Keratinocyte (primary cell): ENCODE measurements around the gene RBMS3. TPM values are rescaled to one million over a fixed set of nuclear protein-coding genes. Genes with fewer than 3 reads are reported as not detected.

Experiments used
- DNase-seq: peaks from one replicate; pipeline ENCODE4 v3.0.0-alpha.2; 2011; ENCODE audit warnings: low read depth, missing footprints, low spot score
- FAIRE-seq: peaks from 2 replicates; lab custom pipeline; 2011; peaks lifted over from hg19 to GRCh38; lab: Jason Lieb, UNC
- H2AFZ ChIP-seq: 2 replicates; pipeline ENCODE4 v1.6.0; 2012; ENCODE audit warnings: low read length, control low read depth, inconsistent platforms; ENCODE audit not compliant: control insufficient read depth
- H3K27ac ChIP-seq: 2 replicates; pipeline ENCODE4 v1.5.1; 2011; ENCODE audit warnings: low read length; ENCODE audit not compliant: control insufficient read depth, insufficient read depth
- H3K27me3 ChIP-seq: 3 replicates; pipeline ENCODE4 v1.6.0; 2011; ENCODE audit warnings: low read length; ENCODE audit not compliant: control insufficient read depth, insufficient read depth; ENCODE audit errors: extremely low read depth
- H3K36me3 ChIP-seq, 2 experiments: 2 replicates in 1 of 2; 3 replicates in 1 of 2; pipeline ENCODE4 v1.5.1; 2011; ENCODE audit warnings: low read length in 2 of 2, mild to moderate bottlenecking in 1 of 2; ENCODE audit not compliant: control insufficient read depth in 2 of 2, insufficient read depth in 2 of 2; ENCODE audit errors: extremely low read depth in 1 of 2
- H3K4me1 ChIP-seq: 3 replicates; pipeline ENCODE4 v1.5.1; 2011; ENCODE audit warnings: low read length; ENCODE audit not compliant: control insufficient read depth, insufficient read depth; ENCODE audit errors: extremely low read depth
- H3K4me2 ChIP-seq: 3 replicates; pipeline ENCODE4 v1.6.0; 2011; ENCODE audit warnings: low read depth, low read length; ENCODE audit not compliant: control insufficient read depth, insufficient read depth; ENCODE audit errors: extremely low read depth
- H3K4me3 ChIP-seq, 3 experiments: fragments of 200-600 bp in 1 of 3; sonication (generic) in 1 of 3; 2 replicates in 2 of 3; 3 replicates in 1 of 3; pipeline ENCODE4 v1.5.1; 2011 to 2016; ENCODE audit warnings: low read length in 3 of 3, mild to moderate bottlenecking in 3 of 3, control low read depth in 2 of 3, inconsistent platforms in 1 of 3, low read depth in 1 of 3, mixed read lengths in 1 of 3, mixed run types in 1 of 3, moderate library complexity in 1 of 3; ENCODE audit not compliant: control insufficient read depth in 2 of 3, insufficient read depth in 2 of 3; ENCODE audit errors: extremely low read depth in 1 of 3
- H3K79me2 ChIP-seq: 2 replicates; pipeline ENCODE4 v1.6.0; 2012; ENCODE audit warnings: low read length; ENCODE audit not compliant: control insufficient read depth, insufficient read depth
- H3K9ac ChIP-seq: 3 replicates; pipeline ENCODE4 v1.6.0; 2011; ENCODE audit warnings: low read length; ENCODE audit not compliant: control insufficient read depth, insufficient read depth; ENCODE audit errors: extremely low read depth
- H3K9me1 ChIP-seq: 3 replicates; pipeline ENCODE4 v1.6.0; 2011; ENCODE audit warnings: low read length; ENCODE audit not compliant: control insufficient read depth, insufficient read depth; ENCODE audit errors: extremely low read depth
- H3K9me3 ChIP-seq: 2 replicates; pipeline ENCODE4 v1.5.1; 2012; ENCODE audit warnings: low read depth, low read length; ENCODE audit not compliant: control insufficient read depth
- H4K20me1 ChIP-seq: 3 replicates; pipeline ENCODE4 v1.6.0; 2011; ENCODE audit warnings: low read length; ENCODE audit not compliant: control insufficient read depth, insufficient read depth; ENCODE audit errors: extremely low read depth
- CTCF ChIP-seq, 3 experiments: IDR thresholded peaks in 1 of 3; conservative IDR thresholded peaks in 1 of 3; optimal IDR thresholded peaks in 1 of 3; 2 replicates in 2 of 3; 3 replicates in 1 of 3; pipeline versions ENCODE3 to v1.5.1; 2011; ENCODE audit warnings: low read length in 3 of 3, mild to moderate bottlenecking in 3 of 3, moderate library complexity in 2 of 3, control low read depth in 1 of 3, inconsistent platforms in 1 of 3; ENCODE audit not compliant: insufficient read depth in 2 of 3; ENCODE audit errors: extremely low read depth in 1 of 3
- EZH2 ChIP-seq: IDR thresholded peaks from one replicate; pipeline ENCODE4 v1.6.1; 2012; ENCODE audit warnings: inconsistent platforms, mild to moderate bottlenecking, low read length, moderate library complexity
- dilution Hi-C: fragments of 300-500 bp; cut with MboI; formaldehyde crosslinking; loops from one replicate; pipeline ENCODE4 v1.7.0; 2020; ENCODE audit warnings: low sequenced_read_pairs; ENCODE audit not compliant: extremely low pct_ligation_motif_present
- polyA plus RNA-seq, 5 experiments: library from polyadenylated mRNA; depleted of rRNA in 3 of 5; stranded (reverse) in 3 of 5; stranded (forward) in 1 of 5; unstranded in 1 of 5; fragments of >200 nt; gene quantifications; 1 replicate in 1 of 5; 2 replicates in 3 of 5; 3 replicates in 1 of 5; pipeline versions ENCODE4 v1.2.1 to v1.2.3, GENCODE V29; 2011 to 2012; ENCODE audit warnings: missing spikeins in 2 of 5, low read depth in 1 of 5, low replicate concordance in 1 of 5

Gene RBMS3
- polyA plus RNA-seq, 1 donor (not counting 4 experiments of a cell fraction or from before 2014, with no cell fraction given): 2.3 TPM

DNA sequence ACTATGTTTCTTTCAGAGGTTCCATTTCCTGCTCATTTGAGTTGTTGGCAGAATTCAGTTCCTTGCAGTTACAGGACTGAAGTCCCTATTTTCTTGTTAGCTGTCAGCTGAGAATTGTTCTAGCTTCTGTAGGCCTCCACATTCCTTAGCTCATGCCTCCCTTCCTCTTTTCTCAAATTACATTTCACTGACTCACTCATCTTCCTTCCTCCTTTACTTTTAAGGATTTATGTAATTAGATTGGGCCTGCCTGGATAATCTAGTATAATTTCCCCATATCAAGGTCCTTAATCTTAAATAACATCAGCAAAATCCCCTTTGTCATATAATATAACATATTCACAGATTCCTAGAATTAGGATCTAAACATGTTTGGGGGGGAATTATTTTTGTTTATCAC, 40.6 kb upstream of the RBMS3 start:
- dilution Hi-C loops: no loop called here
- no peak for DNase-seq
- Histone ChIP-seq H3K9me1 (no peaks in the 10 kb centered on the region), H3K9ac (no peak overlapping the region), H3K27me3 (no peaks in the 10 kb centered on the region), H3K4me1 (peaks cover 13% of the 10 kb centered on the region), H3K27ac (no peak overlapping the region), H3K36me3 (no peaks in the 10 kb centered on the region), H3K79me2 (no peaks in the 10 kb centered on the region), H4K20me1 (no peaks in the 10 kb centered on the region), H2AFZ (peak overlapping the region; percentile 6), H3K4me3 (no peak overlapping the region), H3K4me2 (no peak overlapping the region), H3K9me3 (no peaks in the 10 kb centered on the region)
- peak; percentile 84 for FAIRE-seq
- TF ChIP-seq EZH2 (no peak), CTCF (optimal IDR thresholded peaks at IDR 0.05 in 1 of 3, IDR thresholded peaks at IDR 0.05 in 1 of 3, conservative IDR thresholded peaks at IDR 0.05 in 1 of 3; ENCODE audit: extremely low read depth in 1 of 3, insufficient read depth in 2 of 3, low read length in 3 of 3) (no peak)

GRCh38 chr3:29240887-29241286, 40.0 kb upstream of the RBMS3 start:
- H3K9me3 ChIP-seq: no peaks in the 10 kb centered on the region
- no peaks in the 10 kb centered on the region for H3K27me3 ChIP-seq
- no peak overlapping the region for H3K9ac ChIP-seq
- H2AFZ ChIP-seq: no peak overlapping the region
- H3K79me2 ChIP-seq: no peaks in the 10 kb centered on the region
- H4K20me1 ChIP-seq: no peaks in the 10 kb centered on the region
- H3K4me3 ChIP-seq: no peak overlapping the region
- H3K27ac ChIP-seq: no peak overlapping the region
- DNase-seq (no peak), FAIRE-seq (no peak)
- peaks cover 18% of the 10 kb centered on the region for H3K4me1 ChIP-seq
- TF ChIP-seq EZH2 (no peak), CTCF (optimal IDR thresholded peaks at IDR 0.05 in 1 of 3, IDR thresholded peaks at IDR 0.05 in 1 of 3, conservative IDR thresholded peaks at IDR 0.05 in 1 of 3; ENCODE audit: extremely low read depth in 1 of 3, insufficient read depth in 2 of 3, low read length in 3 of 3) (no peak)
- dilution Hi-C loops: no loop called here
- no peaks in the 10 kb centered on the region for H3K36me3 ChIP-seq
- no peaks in the 10 kb centered on the region for H3K9me1 ChIP-seq
- no peak overlapping the region for H3K4me2 ChIP-seq
